ENCODE results near the gene RHOBTB1.

DNA sequence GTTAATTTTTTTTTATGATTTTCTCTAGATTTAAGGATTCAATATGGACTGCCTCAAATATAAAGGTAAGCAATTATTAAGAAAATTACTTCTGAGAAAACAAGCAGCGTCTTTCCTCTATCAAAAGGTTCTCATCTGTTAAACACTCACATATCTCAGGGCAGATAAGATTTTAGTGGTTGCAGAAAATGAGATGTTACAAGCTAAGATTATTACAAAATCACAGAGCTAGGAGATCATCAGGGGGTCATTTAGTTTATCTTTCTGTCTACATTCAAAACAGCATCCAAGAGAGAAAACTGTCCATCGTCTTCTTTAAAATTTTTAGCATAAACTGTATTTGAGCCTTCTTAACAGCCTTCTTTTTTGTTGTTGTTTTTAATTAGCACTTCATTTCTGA lies 29.1 kb upstream of the RHOBTB1 start:
- TF ChIP-seq, protein P1, sequence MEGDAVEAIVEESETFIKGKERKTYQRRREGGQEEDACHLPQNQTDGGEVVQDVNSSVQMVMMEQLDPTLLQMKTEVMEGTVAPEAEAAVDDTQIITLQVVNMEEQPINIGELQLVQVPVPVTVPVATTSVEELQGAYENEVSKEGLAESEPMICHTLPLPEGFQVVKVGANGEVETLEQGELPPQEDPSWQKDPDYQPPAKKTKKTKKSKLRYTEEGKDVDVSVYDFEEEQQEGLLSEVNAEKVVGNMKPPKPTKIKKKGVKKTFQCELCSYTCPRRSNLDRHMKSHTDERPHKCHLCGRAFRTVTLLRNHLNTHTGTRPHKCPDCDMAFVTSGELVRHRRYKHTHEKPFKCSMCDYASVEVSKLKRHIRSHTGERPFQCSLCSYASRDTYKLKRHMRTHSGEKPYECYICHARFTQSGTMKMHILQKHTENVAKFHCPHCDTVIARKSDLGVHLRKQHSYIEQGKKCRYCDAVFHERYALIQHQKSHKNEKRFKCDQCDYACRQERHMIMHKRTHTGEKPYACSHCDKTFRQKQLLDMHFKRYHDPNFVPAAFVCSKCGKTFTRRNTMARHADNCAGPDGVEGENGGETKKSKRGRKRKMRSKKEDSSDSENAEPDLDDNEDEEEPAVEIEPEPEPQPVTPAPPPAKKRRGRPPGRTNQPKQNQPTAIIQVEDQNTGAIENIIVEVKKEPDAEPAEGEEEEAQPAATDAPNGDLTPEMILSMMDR (conservative IDR thresholded peaks at IDR 0.05; ENCODE audit: low read length): no peak
- TF ChIP-seq EZH2phosphoT487 (IDR thresholded peaks at IDR 0.05; ENCODE audit: borderline replicate concordance, low read depth, low read length): no peak

Data from OCI-LY7 (cell line).